ENCODE measurements around the gene CR1.
"Not testable (repeated sequence)": the region's sequence is repeated elsewhere in the genome, so short reads cannot be mapped to it uniquely, and the experiment has no call there.

DNA sequence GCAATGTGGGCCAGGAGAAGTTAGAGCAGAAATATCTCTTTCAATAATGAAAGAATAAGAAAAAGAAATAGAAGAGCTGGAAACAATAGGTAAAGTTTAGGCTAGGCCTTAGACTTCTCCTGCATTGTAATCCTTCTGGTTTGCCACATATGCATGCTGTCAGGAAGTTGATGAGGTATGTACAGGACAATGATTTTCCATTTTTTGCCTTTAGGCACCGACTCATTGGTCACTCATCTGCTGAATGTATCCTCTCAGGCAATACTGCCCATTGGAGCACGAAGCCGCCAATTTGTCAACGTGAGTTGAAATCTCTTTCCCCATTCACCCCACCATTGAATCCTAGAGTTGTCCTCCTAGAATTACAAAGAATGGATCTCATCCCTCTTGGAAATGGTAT, 79.4 kb downstream of the CR1 start:
- TF ChIP-seq, protein P1, sequence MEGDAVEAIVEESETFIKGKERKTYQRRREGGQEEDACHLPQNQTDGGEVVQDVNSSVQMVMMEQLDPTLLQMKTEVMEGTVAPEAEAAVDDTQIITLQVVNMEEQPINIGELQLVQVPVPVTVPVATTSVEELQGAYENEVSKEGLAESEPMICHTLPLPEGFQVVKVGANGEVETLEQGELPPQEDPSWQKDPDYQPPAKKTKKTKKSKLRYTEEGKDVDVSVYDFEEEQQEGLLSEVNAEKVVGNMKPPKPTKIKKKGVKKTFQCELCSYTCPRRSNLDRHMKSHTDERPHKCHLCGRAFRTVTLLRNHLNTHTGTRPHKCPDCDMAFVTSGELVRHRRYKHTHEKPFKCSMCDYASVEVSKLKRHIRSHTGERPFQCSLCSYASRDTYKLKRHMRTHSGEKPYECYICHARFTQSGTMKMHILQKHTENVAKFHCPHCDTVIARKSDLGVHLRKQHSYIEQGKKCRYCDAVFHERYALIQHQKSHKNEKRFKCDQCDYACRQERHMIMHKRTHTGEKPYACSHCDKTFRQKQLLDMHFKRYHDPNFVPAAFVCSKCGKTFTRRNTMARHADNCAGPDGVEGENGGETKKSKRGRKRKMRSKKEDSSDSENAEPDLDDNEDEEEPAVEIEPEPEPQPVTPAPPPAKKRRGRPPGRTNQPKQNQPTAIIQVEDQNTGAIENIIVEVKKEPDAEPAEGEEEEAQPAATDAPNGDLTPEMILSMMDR (IDR thresholded peaks at IDR 0.05), result not testable (repeated sequence)
- not testable (repeated sequence) for TF ChIP-seq ZFX (IDR thresholded peaks at IDR 0.05; ENCODE audit: borderline replicate concordance)
